GM18526 (cell line): ENCODE results near the gene RREB1.

Experiments used
- POLR2A ChIP-seq: IDR thresholded peaks from 3 replicates; pipeline ENCODE4 v1.6.1; 2011; ENCODE audit not compliant: insufficient read length; ENCODE audit errors: extremely low read depth

The RREB1 gene

DNA sequence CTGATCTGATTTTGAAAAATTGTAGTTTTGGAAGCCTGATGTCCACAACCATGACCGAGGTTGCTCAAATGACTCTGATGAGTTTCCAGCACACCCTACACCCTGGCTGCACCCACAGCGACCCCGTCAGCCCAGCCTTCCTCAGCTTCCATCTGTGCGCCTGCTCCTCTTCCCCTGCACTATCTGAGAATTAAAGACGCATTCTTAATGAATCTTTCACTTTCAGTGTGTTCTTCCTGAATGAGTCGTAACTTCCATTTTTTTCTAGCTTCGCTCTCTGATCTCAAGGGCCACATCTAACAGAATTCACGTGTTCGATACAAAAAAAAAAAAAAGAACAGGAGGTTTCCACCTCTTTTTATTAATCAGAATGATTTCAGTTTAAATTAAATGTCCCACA lies 21.3 kb upstream of the RREB1 start:
- TF ChIP-seq POLR2A, result no peak

DNA sequence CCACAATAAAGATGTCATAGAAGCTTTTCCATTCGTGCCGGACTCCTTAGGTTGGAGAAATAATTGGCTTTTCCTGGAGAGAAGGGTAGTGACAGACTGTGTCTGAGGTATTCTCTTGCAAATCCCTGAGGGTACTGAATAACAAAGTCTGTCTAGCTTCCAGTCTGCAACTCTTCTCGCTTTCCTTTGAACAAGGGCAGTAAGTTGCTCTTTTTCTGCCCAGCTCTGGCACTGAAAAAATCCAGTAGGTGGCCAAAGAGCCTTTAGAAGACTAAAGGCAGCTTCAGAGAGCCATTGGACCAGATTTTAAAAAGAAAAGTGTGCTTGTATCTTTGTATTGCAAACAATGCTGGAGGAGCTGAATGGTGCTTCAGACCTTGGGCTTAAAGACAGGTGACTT lies 20.7 kb upstream of the RREB1 start:
- no peak for TF ChIP-seq POLR2A

DNA sequence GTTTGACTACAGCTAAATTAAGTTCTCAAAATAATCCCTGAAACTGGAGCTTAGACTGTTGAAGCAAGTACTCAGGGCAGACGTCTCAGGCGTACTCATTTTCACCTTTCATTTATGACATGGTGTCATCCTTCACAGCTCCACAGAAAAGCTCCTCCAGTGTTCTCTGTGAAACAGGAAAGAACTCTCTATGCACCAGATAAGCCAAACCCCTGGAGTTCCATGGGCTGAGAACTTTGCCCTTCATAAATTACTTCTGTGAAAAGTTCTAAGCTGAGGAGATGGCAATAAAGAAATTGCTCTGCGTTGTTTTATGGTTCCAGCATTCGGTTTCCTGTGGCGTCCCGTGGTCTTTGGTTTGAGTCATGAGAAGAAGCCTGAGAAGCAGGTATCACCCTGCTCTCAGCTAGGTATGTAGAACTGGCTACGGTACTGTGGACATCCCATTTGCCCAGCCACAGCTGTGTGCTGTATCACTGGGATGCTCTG lies 20.2 kb upstream of the RREB1 start:
- TF ChIP-seq POLR2A, result no peak

DNA sequence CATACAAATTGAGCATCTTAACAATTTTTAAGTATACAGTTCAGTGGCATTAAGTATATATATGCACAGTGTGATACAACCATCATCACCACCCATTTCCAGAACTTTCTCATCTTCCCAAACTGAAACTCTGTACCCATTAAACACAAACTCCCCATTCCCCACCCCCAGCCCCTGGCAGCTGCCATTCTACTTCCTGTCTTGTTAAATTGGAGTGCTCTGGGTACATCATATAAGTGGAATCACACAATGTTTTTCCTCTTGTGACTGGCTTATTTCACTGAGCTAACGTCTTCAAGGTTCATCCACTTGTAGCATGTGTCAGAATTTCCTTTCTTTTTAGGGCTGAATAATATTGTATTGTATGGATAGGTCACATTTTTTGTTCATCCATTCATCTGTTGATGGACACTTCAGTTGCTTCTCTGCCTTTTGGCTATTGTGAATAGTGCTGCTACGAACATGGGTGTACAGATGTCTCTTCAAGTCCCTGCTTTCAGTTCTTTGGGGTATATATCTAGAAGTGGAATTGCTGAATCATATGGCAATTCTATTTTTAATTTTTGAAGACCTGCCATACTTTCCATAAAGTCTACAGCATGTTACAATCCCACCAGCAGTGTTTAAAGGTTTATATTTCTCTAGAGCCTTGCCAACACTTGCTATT lies 19.6 kb upstream of the RREB1 start:
- no peak for TF ChIP-seq POLR2A

DNA sequence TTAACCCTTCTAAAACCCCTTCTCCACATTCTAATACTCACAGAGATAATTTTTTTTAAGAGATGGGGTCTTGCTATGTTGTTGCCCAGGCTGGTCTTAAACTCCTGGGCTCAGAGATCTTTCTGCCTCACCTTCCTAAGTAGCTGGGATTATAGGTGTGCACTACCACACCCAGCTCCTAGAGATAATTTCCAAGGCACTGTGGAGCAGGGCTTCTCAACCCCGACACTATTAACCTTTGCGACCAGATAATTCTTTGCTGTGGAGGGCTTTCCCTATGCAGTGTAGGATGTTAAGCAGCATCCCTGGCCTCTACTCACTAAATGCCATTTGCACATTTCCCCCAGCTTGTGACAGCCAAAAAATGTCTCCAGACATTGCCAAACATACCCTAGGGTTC lies 8.8 kb upstream of the RREB1 start:
- TF ChIP-seq POLR2A, result no peak

DNA sequence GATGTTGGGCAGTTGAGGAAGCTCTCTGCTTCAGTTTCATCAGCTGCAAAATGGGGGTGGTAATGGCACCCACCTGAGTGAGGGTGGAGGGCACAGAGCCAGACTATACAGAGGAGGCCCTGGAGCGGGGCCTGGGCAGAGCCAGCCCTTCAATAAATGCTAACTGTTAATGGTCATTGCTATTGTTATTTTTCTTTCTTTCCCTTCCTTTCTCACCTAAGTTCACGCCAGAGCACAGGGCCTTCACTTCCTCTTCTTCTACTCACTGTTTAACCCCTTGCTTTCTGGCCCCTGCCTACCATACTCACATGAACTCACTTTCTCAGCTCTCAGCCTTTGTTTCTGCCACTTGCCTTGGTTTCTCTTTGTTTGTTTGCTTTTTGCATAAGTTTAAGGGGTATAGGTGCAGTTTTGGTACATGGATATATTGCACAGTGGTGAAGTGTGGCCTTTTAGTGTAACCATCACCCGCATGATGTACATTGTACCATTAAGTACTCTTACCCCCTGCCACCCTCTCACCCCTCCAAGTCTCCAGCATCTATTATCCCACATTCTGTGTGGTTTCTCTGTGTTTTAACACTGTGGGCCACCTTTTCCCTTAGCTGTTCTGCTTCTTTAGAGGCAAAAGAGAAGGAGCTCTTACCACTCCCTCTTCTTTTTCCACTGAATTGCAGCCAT lies 7.5 kb upstream of the RREB1 start:
- TF ChIP-seq POLR2A, result no peak

DNA sequence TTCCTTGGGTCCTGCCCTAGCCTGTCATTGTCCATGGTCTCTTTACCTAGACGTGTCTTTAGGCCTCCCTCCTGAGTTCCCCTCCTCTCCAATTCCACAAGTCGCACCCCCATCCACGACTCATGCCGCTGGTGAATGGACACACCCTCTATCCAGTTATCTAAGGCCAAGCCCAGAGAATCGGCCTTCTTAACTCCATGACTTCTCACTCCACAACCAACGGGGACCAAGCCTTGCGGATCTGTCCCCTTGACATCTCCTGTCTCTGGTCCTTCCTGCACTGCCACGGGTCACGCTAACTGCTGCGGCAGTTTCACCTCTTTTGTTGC lies 7.0 kb upstream of the RREB1 start:
- TF ChIP-seq POLR2A, result no peak

DNA sequence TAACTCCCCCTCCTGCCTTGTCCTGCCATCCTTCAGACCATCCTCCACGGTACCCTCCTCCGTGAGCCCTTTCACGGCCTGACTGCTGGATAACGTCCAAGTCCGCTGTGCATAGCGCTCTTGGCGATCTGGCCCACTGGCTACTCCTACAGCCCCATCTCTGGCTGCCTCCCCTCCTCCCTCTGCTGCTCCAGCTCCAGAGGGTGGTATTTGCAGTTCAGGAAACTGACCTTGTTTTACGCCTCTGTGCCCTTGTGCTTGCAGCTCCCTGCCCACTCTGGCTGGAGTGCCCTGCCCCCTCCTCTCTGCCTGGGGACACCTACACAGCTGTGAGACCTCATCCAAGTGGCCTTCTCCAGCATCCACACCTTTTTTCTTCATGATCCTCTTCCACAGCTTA lies 6.5 kb upstream of the RREB1 start:
- no peak for TF ChIP-seq POLR2A

DNA sequence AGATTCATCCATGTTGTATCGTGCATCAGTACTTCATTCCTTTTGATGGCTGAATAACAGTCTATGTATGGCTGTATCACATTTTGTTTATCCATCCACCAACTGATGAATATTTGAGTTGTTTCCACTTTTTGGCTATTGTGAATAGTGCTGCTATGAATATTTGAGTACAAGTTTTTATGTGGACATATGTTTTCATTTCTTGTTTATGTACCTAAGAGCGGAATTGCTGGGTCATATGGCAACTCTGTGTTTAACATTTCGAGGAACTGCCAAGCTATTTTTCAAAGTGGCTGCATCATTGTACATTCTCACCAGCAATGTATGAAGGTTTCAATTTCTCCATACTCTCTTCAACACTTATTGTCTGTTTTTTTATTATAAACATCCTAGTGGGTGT lies 3.0 kb upstream of the RREB1 start:
- no peak for TF ChIP-seq POLR2A

DNA sequence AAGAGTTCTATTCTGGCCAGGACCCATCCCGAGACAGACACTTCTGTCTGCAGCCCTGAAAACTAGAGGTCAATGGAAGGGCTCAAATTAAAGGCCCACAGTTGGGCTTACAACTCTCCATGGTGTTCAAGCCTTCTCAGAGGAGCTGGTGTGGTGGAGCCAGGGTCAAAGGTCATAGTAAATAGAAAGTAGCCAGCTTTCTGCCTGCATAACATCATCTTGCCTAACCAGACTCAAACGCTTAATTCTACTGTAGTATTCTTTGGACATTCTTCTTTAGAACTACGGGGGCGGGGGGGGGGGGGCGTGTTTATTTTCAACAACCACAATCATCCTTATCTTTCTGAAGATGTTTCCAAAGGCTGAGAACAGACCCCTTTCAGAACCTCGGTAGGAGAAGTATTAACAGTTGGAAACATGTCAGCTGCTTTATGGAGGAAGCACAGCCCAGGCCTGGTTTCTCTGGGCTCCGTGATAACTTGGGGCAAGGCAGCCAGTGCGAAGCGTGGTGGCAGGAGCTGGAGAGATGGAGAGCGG lies 1.5 kb upstream of the RREB1 start:
- no peak for TF ChIP-seq POLR2A

DNA sequence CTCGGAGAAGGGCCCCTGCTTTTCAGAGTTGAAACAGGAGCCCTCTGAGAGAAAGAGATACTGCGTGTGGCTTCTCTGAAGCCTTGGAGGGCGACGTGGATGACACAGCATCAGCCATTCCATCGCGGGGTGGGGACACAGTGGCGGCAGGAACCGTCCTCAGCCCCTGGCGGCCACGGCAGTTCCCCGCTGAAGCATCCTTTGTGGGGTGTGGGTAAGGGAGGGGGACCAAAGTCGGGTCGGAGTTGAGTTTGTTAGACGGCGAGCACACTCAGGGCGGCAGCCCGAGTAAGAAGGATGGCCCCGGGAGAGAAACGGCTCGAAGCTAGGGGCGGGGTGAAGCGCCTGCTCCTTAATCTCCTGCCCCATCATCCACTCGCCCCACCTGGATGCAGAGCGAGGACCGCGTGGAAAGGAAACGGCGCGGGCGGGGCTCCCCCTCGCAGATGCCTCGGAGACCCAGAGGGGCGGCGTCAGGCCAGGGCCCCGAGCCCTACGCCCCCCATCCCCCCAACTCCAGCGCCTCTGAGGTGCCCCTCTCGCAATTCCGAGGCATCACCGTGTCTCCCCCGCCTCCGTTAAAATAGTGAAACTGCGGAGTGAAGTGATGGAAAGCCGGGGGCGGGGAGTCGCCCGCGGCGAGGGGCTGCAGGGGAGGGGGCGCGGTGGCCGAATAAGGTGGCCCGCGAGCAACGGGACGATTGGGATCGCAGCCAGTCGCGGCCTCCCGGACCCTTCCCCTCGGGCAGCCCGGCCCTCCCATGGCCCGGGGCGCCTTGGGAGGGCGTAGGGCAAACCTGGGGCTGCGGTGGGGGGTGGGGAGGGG lies 796 bp upstream of the RREB1 start:
- no peak for TF ChIP-seq POLR2A

DNA sequence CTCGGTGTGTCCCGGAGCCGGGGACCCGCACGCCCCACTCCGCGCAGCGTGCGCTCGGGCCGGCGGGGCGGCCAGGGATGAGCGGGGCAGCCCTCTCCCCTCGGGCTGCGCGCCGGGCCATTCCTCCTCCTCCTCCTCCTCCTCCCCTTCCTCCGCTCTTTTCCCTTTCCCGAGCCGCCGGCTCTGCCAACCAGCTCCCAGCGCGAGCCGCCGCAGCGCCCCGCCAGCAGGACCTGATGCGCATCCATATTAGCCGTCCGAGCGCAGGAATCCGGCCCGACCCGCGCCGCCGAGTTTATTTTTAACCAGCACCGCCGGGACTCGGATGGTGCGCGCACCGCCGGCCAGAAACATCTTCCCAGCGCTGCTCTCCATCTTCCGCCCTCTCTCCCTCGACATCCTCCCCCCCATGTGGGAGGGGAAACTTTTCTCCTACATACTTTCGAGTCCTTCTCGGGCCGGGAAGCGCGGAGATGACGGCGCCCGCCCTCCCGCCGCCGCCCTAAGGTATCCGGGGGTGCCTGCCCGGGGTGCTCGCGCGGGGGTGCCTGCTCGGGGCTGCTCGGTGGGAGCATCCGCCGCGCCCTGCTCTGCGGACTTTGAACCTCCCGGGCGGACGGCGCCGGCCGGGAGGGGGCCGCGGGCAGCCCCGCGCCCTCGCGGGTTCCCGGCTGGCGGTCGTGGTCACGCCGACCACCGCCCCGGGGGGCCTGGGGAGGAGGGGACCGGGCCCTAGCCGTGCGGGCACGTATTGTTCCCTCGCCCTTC lies 619 bp downstream of the RREB1 start:
- peak; percentile 28 for TF ChIP-seq POLR2A

DNA sequence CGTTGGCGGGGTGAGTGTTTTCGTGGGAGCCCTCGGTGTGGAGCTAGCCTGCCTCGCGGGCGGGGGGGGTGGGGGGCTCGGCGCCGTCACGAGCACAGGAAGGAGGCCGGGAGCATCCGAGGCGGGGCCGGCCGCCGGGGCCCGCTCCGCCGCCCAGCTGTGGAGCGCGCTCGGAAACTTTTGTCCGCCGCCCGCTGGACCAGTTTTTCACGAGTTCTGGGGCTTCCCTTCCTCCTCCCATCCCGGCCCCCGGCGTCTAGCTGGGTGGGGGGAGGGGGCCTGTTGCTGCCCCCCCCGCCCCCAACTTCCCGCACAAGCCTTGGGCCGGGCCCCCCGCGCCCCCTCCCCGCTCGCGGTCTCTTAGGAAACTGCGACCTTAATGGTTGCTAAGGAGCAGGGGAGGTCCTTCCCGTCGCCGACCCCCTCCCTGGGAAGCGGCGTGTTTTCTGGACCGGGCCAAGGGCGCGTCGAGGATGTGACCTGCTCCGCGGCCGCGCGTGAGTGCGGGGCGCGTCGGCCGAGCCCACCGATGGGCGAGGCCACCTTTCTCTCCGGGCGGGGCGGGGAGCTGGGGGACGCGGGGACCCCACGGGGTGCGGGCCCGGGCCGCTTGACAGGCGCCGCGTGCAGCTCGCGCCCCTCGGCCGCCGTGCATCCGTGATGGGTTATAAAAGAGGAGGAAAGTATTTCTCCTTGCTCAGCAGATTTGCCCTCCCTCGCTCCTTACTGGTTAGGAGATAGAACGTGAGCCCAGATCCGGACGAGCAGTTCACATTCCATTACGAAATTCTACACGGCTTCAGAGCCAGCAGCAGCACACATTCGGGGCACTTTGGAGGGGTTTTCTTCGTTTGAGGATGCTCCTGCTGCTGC lies 1.4 kb downstream of the RREB1 start:
- no peak for TF ChIP-seq POLR2A

DNA sequence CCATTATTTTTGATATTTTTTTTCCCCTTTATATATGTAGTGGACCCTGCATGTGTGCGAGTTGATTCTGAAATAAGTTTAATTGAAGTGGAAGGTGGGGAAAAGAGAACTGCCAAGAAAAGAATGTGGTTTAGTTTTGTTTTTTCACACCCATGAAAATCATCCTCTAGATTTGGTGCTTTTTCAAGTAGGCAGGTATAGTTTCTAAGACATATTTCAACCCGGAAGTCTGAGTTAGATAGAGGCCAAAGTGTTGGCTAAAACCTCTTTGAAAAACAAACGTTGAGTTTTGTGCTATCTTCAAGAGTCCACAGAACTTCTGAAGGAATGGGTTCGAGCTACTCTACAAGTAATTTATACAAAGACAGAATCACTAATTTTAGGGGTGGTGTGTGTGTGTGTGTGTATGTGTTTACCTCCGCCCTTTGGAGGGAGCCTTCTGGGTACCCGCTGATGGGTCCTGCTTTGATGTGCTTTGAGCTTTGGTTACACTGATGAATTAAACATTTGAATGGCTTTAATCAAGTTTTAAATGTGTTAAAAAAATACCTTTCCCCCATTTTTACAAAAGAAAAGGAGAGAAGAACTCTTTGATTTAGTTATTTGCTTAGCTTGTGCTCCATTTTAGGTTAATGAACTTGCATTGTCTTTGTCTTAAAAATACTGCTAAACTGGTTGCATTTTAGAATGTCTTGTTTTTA lies 2.5 kb downstream of the RREB1 start:
- TF ChIP-seq POLR2A, result no peak
